HFF-Myc (cell line): ENCODE results near the gene RPL31.

Experiments
- DNase-seq: peaks from one replicate; pipeline ENCODE4 v3.0.0-alpha.2; 2011; ENCODE audit warnings: low read depth; ENCODE audit errors: extremely low read depth
- H3K4me3 ChIP-seq: replicated peaks from 2 replicates; pipeline ENCODE4 v1.5.1; 2011; ENCODE audit warnings: low read depth, mild to moderate bottlenecking, control low read depth, low read length
- CTCF ChIP-seq: IDR thresholded peaks from 2 replicates; pipeline ENCODE4 v1.5.1; 2012; ENCODE audit warnings: mild to moderate bottlenecking, low read depth, low read length, control low read depth; ENCODE audit errors: missing control alignments

Gene RPL31

DNA sequence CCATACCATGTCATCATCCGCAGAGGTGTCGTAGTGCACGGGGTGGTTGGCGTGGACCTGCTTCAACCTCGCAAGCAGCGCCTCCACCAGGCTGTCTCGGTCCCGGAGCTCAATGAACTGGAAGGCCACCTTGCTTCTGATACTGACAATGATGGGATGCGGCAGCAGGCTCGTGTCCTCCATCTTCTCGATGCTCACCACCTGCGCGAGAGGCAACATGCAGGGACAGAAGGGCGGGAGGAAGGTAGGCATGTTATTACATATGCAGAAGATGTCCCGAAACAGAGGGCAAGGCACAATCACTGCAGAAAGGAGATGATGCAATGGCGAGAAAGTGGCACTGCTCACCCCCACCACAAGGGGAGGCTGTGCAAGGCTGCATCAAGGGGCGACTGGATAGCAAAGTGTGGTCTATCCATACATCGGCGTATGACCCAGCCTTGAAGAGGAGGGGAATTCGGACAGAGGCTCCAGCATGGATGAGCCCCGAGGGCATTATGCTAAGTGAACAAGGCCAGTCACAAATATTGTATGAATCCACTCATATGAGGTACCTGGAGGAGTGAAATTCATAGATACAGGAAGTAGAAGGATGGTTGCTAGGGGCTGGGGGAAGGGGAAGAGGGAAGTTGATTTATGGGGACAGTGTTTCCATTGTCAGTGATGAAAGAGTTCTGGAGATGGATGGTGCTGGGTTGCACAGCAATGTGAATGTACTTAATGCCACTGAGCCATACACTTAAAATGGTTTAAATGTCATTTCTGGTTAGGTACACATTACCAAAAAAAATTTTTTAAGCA is 36.6 kb downstream of the RPL31 start:
- peak; percentile 60 for TF ChIP-seq CTCF
- H3K4me3 ChIP-seq = no peak overlapping the region
- no peak for DNase-seq

- no peak for TF ChIP-seq CTCF
- no peak for DNase-seq
- no peak overlapping the region for H3K4me3 ChIP-seq
Measured at GRCh38 chr2:101040072-101040471, 38.0 kb downstream of the RPL31 start.

DNA sequence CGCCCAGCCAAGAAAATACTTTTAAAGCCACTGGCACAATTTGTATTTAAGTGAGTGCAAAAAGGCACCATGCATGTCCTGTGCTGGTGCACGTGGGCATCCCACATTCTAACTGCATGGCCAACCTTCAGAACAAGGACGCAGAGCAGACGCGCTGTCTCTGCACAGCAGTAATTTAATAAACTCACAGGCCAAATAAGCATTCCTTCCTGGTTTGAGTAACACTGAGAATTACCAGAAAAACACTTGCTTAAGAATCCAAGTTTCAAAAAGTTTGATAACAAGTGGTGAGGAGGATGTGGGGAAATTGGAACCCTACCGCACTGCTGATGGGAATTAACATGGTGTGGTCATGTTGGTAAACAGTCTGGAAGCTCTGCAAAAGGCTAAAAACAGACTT is 38.7 kb downstream of the RPL31 start:
- DNase-seq = no peak
- no peak for TF ChIP-seq CTCF

DNA sequence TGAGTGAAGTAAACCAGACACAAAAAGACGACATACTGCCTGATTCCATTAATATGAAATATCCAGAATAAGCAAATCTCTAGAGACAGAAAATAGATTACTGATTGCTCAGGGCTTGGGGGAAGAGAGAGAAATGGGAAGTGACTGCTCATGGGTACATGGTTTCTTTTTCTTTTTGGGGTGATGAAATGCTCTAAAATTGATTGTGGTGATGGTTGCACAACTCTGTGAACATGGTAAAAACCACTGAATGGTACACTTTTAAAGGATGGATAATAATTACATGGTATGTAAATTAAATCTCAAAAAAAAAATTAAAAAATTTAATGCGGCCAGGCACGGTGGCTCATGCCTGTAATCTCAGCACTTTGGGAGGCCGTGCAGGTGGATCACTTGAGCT is 39.3 kb downstream of the RPL31 start:
- no peak overlapping the region for H3K4me3 ChIP-seq
- DNase-seq = no peak
- TF ChIP-seq CTCF = no peak

More for the DNA sequence above, 38.7 kb downstream of the RPL31 start:
- H3K4me3 ChIP-seq = no peak overlapping the region

DNA sequence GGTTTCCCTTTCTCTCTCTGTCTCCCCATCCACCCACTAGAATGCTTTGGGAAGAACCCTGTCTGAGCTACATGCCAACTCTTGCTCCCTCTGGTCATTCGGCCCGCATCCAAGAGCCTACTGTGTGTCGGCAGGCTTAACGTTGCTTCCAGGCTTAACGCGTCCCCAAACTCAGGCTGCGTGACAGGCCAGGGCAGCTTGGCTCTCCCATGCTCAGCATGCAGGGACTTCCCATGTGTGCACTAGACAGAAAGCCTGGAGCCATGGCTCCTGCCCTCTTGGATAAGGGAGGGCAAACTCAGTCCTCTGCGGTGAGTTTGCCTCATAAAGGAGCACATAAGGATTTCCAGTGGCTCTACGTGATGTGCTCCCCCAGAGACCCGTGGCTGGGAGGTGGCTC is 43.2 kb downstream of the RPL31 start:
- no peak for DNase-seq
- TF ChIP-seq CTCF = no peak
- H3K4me3 ChIP-seq = no peak overlapping the region

- H3K4me3 ChIP-seq = no peak overlapping the region
- TF ChIP-seq CTCF = no peak
- no peak for DNase-seq
Measured at GRCh38 chr2:101047075-101047766, 45.1 kb downstream of the RPL31 start.
